HepG2 (cell line): Measurements from ENCODE around the gene HTRA2. TPM values are rescaled to one million over a fixed set of nuclear protein-coding genes. Genes with fewer than 3 reads are reported as not detected.

Source experiments
- HDAC1 ChIP-seq: sonication (generic); formaldehyde crosslinking; IDR thresholded peaks from 2 replicates; pipeline ENCODE4 v1.5.1; 2020; ENCODE audit warnings: mild to moderate bottlenecking, missing genetic modification reagents
- KLF9 ChIP-seq: IDR thresholded peaks from 2 replicates; pipeline ENCODE4 v1.6.1; 2016; ENCODE audit warnings: low read depth
- LBX2 ChIP-seq: sonication (generic); formaldehyde crosslinking; IDR thresholded peaks from 2 replicates; pipeline ENCODE4 v1.5.0; 2020; ENCODE audit warnings: missing genetic modification reagents, mild to moderate bottlenecking, borderline replicate concordance
- NFIB ChIP-seq: sonication (generic); formaldehyde crosslinking; IDR thresholded peaks from 2 replicates; pipeline ENCODE4 v1.9.0; 2021; ENCODE audit warnings: missing genetic modification reagents, mild to moderate bottlenecking, borderline replicate concordance
- NKX3-1 ChIP-seq: sonication (generic); formaldehyde crosslinking; IDR thresholded peaks from 2 replicates; pipeline ENCODE4 v1.5.0; 2020; ENCODE audit warnings: missing genetic modification reagents
- PLSCR1 ChIP-seq: sonication (generic); formaldehyde crosslinking; IDR thresholded peaks from 2 replicates; pipeline ENCODE4 v1.5.0; 2020; ENCODE audit warnings: missing genetic modification reagents, mild to moderate bottlenecking, borderline replicate concordance
- RFXANK ChIP-seq: IDR thresholded peaks from 2 replicates; pipeline ENCODE4 v1.6.1; 2016
- YEATS2 ChIP-seq: sonication (generic); formaldehyde crosslinking; IDR thresholded peaks from 2 replicates; pipeline ENCODE4 v1.4.0; 2020; ENCODE audit warnings: missing genetic modification reagents, borderline replicate concordance
- ZBTB7B ChIP-seq: sonication (generic); formaldehyde crosslinking; IDR thresholded peaks from 2 replicates; pipeline ENCODE4 v1.4.0; 2020; ENCODE audit warnings: missing genetic modification reagents
- ZEB1 ChIP-seq: IDR thresholded peaks from 2 replicates; pipeline ENCODE4 v1.6.1; 2012; ENCODE audit warnings: mild to moderate bottlenecking, low read depth, inconsistent platforms; ENCODE audit not compliant: insufficient replicate concordance
- ZNF160 ChIP-seq: sonication (generic); formaldehyde crosslinking; IDR thresholded peaks from 2 replicates; pipeline ENCODE4 v1.8.0; 2022; ENCODE audit warnings: mild to moderate bottlenecking, inconsistent platforms, missing genetic modification reagents
- ZNF292 ChIP-seq: sonication (generic); formaldehyde crosslinking; IDR thresholded peaks from 2 replicates; pipeline ENCODE4 v1.8.1; 2022; ENCODE audit warnings: mild to moderate bottlenecking, low read depth, missing genetic modification reagents, borderline replicate concordance
- ZNF558 ChIP-seq: sonication (generic); formaldehyde crosslinking; IDR thresholded peaks from 2 replicates; pipeline ENCODE4 v1.9.0; 2022; ENCODE audit warnings: mild to moderate bottlenecking, missing genetic modification reagents, borderline replicate concordance
- ZNF784 ChIP-seq: sonication (generic); formaldehyde crosslinking; IDR thresholded peaks from 2 replicates; pipeline ENCODE4 v1.5.1; 2020; ENCODE audit warnings: missing genetic modification reagents, mild to moderate bottlenecking, borderline replicate concordance
- polyA plus RNA-seq, 8 experiments: library from polyadenylated mRNA; depleted of rRNA in 3 of 8; stranded (reverse) in 7 of 8; unstranded in 1 of 8; fragments of >200 nt; fragmentation: Illumina TruSeq in 4 of 8; extraction: Trizol in 4 of 8; gene quantifications; 2 replicates each; pipeline versions ENCODE4 v1.2.1 to v1.2.3, GENCODE V29; 2011 to 2016; ENCODE audit warnings: low read depth in 4 of 8, missing spikeins in 1 of 8, mixed read lengths in 1 of 8; ENCODE audit not compliant: insufficient read depth in 1 of 8
- total RNA-seq, 5 experiments: library from RNA; depleted of rRNA; stranded (reverse); fragments of >200 nt; fragmentation: Illumina TruSeq; extraction: Trizol; gene quantifications; 2 replicates each; pipeline ENCODE4 v1.2.3, GENCODE V29; 2016; ENCODE audit warnings: low read depth in 1 of 5
- TF ChIP-seq, protein P1 (sequence below), 2 experiments: sonication (generic) in 1 of 2; formaldehyde crosslinking in 1 of 2; IDR thresholded peaks; 2 replicates each; pipeline versions ENCODE4 v1.4.0 to v1.6.1; 2016 to 2020; ENCODE audit warnings: borderline replicate concordance in 1 of 2, low read depth in 1 of 2, mild to moderate bottlenecking in 1 of 2, missing genetic modification reagents in 1 of 2
- TF ChIP-seq, protein P2 (sequence below): IDR thresholded peaks from 2 replicates; pipeline ENCODE4 v1.6.1; 2016; ENCODE audit warnings: low read depth, missing genetic modification reagents, missing compliant biosample characterization

The HTRA2 gene
- total and polyA plus RNA-seq, 2 of the 13 experiments (the other 11 are each of a cell fraction or from before 2014, with no cell fraction given) = 47.7 to 50.3 TPM

DNA sequence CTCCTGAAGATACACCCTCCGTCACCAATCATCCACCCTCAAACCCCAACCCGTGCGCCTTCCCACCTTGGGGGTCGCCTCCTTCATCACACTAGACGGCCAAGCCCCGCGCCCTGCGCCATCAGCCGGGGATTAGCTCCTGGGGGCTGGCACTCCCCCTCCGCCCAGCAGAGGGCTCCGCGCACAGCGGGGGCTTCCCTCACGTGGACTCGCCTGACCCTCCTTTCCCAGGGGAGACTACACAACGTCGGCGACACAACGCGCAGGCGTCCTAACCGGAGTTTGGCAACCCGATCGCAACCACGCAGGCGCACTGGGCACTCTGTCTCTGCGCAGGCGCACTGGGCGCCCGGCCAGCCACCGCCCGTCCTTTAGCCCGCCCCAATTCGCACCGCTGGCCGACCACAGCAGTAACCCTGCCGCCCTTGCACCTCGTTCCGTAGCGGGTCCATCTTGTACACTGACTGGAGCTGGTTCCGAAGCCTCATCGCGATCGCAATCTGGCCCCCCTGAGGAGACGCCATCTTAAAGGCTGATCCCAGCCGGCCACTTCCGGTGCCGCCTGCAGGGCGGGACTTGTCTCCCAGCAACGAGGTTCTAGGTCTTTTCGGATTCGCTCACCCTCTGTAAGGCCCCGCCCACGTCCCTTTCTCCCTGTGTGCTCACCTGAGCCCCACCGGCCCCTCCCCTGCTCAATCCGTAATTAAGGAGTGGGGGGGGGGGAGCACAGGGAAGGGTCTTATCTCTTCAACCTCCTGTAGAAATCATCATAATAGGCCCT is 22.4 kb upstream of the HTRA2 start, which contains the start of gene PCGF1 (continued):
- peak; percentile 55; the same call in 1 of the 2 replicates for TF ChIP-seq LBX2 (CRISPR knock-in tag)
- peak; percentile 88; the same call in 1 of the 2 replicates for TF ChIP-seq YEATS2
- TF ChIP-seq HDAC1 (CRISPR knock-in tag) = peak; percentile 75
- TF ChIP-seq ZNF292 (CRISPR knock-in tag) = peak; percentile 57; the same call in 1 of the 2 replicates
- TF ChIP-seq ZNF784 (CRISPR knock-in tag) = peak; percentile 93
- TF ChIP-seq, protein P1, sequence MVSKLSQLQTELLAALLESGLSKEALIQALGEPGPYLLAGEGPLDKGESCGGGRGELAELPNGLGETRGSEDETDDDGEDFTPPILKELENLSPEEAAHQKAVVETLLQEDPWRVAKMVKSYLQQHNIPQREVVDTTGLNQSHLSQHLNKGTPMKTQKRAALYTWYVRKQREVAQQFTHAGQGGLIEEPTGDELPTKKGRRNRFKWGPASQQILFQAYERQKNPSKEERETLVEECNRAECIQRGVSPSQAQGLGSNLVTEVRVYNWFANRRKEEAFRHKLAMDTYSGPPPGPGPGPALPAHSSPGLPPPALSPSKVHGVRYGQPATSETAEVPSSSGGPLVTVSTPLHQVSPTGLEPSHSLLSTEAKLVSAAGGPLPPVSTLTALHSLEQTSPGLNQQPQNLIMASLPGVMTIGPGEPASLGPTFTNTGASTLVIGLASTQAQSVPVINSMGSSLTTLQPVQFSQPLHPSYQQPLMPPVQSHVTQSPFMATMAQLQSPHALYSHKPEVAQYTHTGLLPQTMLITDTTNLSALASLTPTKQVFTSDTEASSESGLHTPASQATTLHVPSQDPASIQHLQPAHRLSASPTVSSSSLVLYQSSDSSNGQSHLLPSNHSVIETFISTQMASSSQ (IDR thresholded peaks at IDR 0.05; ENCODE audit: low read depth) = 0 out of 2 replicates have a peak, but pooled peaks have one; percentile 3
- TF ChIP-seq, protein P1 (CRISPR knock-in tag; IDR thresholded peaks at IDR 0.05; ENCODE audit: borderline replicate concordance) = peak; percentile 86; the same call in 1 of the 2 replicates
- no peak for TF ChIP-seq NFIB (CRISPR knock-in tag)
- peak; percentile 95 for TF ChIP-seq ZBTB7B
- no peak for TF ChIP-seq ZNF558
- no peak for TF ChIP-seq NKX3-1 (CRISPR knock-in tag)
- TF ChIP-seq ZNF160 (CRISPR knock-in tag) = peak; percentile 65; the same call in 1 of the 2 replicates
- TF ChIP-seq, protein P2, sequence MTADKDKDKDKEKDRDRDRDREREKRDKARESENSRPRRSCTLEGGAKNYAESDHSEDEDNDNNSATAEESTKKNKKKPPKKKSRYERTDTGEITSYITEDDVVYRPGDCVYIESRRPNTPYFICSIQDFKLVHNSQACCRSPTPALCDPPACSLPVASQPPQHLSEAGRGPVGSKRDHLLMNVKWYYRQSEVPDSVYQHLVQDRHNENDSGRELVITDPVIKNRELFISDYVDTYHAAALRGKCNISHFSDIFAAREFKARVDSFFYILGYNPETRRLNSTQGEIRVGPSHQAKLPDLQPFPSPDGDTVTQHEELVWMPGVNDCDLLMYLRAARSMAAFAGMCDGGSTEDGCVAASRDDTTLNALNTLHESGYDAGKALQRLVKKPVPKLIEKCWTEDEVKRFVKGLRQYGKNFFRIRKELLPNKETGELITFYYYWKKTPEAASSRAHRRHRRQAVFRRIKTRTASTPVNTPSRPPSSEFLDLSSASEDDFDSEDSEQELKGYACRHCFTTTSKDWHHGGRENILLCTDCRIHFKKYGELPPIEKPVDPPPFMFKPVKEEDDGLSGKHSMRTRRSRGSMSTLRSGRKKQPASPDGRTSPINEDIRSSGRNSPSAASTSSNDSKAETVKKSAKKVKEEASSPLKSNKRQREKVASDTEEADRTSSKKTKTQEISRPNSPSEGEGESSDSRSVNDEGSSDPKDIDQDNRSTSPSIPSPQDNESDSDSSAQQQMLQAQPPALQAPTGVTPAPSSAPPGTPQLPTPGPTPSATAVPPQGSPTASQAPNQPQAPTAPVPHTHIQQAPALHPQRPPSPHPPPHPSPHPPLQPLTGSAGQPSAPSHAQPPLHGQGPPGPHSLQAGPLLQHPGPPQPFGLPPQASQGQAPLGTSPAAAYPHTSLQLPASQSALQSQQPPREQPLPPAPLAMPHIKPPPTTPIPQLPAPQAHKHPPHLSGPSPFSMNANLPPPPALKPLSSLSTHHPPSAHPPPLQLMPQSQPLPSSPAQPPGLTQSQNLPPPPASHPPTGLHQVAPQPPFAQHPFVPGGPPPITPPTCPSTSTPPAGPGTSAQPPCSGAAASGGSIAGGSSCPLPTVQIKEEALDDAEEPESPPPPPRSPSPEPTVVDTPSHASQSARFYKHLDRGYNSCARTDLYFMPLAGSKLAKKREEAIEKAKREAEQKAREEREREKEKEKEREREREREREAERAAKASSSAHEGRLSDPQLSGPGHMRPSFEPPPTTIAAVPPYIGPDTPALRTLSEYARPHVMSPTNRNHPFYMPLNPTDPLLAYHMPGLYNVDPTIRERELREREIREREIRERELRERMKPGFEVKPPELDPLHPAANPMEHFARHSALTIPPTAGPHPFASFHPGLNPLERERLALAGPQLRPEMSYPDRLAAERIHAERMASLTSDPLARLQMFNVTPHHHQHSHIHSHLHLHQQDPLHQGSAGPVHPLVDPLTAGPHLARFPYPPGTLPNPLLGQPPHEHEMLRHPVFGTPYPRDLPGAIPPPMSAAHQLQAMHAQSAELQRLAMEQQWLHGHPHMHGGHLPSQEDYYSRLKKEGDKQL (CRISPR knock-in tag) = peak; percentile 41; the same call in 1 of the 2 replicates
- no peak for TF ChIP-seq PLSCR1
- TF ChIP-seq KLF9 (CRISPR knock-in tag) = no peak
- TF ChIP-seq ZEB1 = no peak
- TF ChIP-seq RFXANK (CRISPR knock-in tag) = no peak; the same call in 1 of the 2 replicates
